Osteoblast (primary cell): ENCODE measurements around the gene HCFC1R1. TPM values are rescaled to one million over a fixed set of nuclear protein-coding genes. Genes with fewer than 3 reads are reported as not detected.
A peak's percentile ranks its signal among the peaks of the same experiment; 100 is the strongest.
"Not testable (repeated sequence)": the region's sequence is repeated elsewhere in the genome, so short reads cannot be mapped to it uniquely, and the experiment has no call there.

Source experiments
- DNase-seq: peaks from one replicate; pipeline ENCODE4 v3.0.0; 2011; ENCODE audit warnings: low spot score, mixed read lengths; ENCODE audit not compliant: insufficient read length; ENCODE audit errors: missing footprints
- H2AFZ ChIP-seq: 2 replicates; pipeline ENCODE4 v1.6.0; 2011; ENCODE audit warnings: mild to moderate bottlenecking, low read length
- H3K27ac ChIP-seq: 2 replicates; pipeline ENCODE4 v1.5.1; 2011; ENCODE audit warnings: mild to moderate bottlenecking, low read depth, low read length, moderate library complexity
- H3K27me3 ChIP-seq: 2 replicates; pipeline ENCODE4 v1.6.0; 2012; ENCODE audit warnings: mild to moderate bottlenecking, control low read depth, inconsistent platforms, low read length, moderate library complexity; ENCODE audit not compliant: insufficient read depth
- H3K36me3 ChIP-seq: 2 replicates; pipeline ENCODE4 v1.5.1; 2011; ENCODE audit warnings: mild to moderate bottlenecking, low read length, control low read depth, moderate library complexity; ENCODE audit not compliant: insufficient read depth
- H3K4me1 ChIP-seq: 2 replicates; pipeline ENCODE4 v1.5.1; 2011; ENCODE audit warnings: mild to moderate bottlenecking, low read length, control low read depth, moderate library complexity; ENCODE audit not compliant: insufficient read depth
- H3K4me2 ChIP-seq: 2 replicates; pipeline ENCODE4 v1.6.0; 2011; ENCODE audit warnings: mild to moderate bottlenecking, low read length; ENCODE audit not compliant: insufficient read depth
- H3K4me3 ChIP-seq: fragments of 200-600 bp; sonication (generic); 3 replicates; pipeline ENCODE4 v1.5.1; 2012; ENCODE audit warnings: mild to moderate bottlenecking, low read length, inconsistent platforms; ENCODE audit not compliant: insufficient read depth
- H3K79me2 ChIP-seq: 2 replicates; pipeline ENCODE4 v1.6.0; 2012; ENCODE audit warnings: mild to moderate bottlenecking, low read length, control low read depth, inconsistent platforms; ENCODE audit not compliant: insufficient read depth
- H3K9me3 ChIP-seq: 2 replicates; pipeline ENCODE4 v1.5.1; 2011; ENCODE audit warnings: low read depth, low read length, control low read depth
- H4K20me1 ChIP-seq: 2 replicates; pipeline ENCODE4 v1.6.0; 2012; ENCODE audit warnings: mild to moderate bottlenecking, low read length, control low read depth; ENCODE audit not compliant: insufficient read depth
- CTCF ChIP-seq: IDR thresholded peaks from 2 replicates; pipeline ENCODE4 v1.5.1; 2011; ENCODE audit warnings: mild to moderate bottlenecking, low read depth, low read length, moderate library complexity; ENCODE audit errors: extremely low read depth
- total RNA-seq: library from RNA; depleted of rRNA; stranded (reverse); fragments of >200 nt; gene quantifications from 2 replicates; pipeline ENCODE4 v1.2.3, GENCODE V29; 2012

The HCFC1R1 gene
- total RNA-seq, 1 donor, result 20.3 TPM

DNA sequence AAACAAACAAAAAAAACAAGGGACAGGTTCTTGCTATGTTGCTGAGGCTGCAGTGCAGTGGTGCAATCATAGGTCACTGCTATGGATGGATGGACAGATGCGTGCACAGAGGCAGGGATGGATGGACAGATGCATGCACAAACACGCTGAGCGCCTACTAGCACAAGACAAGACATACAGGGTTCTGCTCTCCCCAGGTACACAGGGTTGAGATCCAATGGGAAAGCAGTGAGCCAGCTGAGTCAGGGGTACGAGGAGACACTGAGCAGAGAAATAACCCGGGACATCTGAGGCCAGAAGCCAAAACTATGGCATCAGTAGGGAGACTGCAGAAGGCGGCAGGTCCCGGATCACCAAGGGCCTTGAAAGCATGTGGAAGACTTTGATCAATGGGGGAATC lies 47.9 kb upstream of the HCFC1R1 start:
- Histone ChIP-seq H3K4me3 (no peak overlapping the region), H3K9me3 (no peaks in the 10 kb centered on the region), H3K79me2 (no peaks in the 10 kb centered on the region), H3K27me3 (peaks cover 13% of the 10 kb centered on the region), H2AFZ (no peak overlapping the region), H3K27ac (no peak overlapping the region), H3K36me3 (no peaks in the 10 kb centered on the region), H4K20me1 (no peaks in the 10 kb centered on the region), H3K4me1 (no peaks in the 10 kb centered on the region), H3K4me2 (no peak overlapping the region)
- no peak for DNase-seq
- TF ChIP-seq CTCF, result no peak

GRCh38 chr16:3070608-3071111 lies 46.9 kb upstream of the HCFC1R1 start:
- Histone ChIP-seq H3K9me3 (no peaks in the 10 kb centered on the region), H4K20me1 (no peaks in the 10 kb centered on the region), H2AFZ (no peak overlapping the region), H3K27ac (no peak overlapping the region), H3K4me1 (no peaks in the 10 kb centered on the region), H3K36me3 (no peaks in the 10 kb centered on the region), H3K4me3 (no peak overlapping the region), H3K79me2 (no peaks in the 10 kb centered on the region), H3K4me2 (no peak overlapping the region), H3K27me3 (peaks cover 8% of the 10 kb centered on the region)
- no peak for DNase-seq
- no peak for TF ChIP-seq CTCF

GRCh38 chr16:3069146-3069545 lies 45.4 kb upstream of the HCFC1R1 start:
- H3K4me1 ChIP-seq, H3K36me3 ChIP-seq, DNase-seq: not testable (repeated sequence)

GRCh38 chr16:3068487-3068886 lies 44.7 kb upstream of the HCFC1R1 start:
- no peak overlapping the region for H3K4me3 ChIP-seq
- H3K9me3 ChIP-seq, result no peaks in the 10 kb centered on the region
- H3K27me3 ChIP-seq, result peaks cover 2% of the 10 kb centered on the region
- H4K20me1 ChIP-seq, result no peaks in the 10 kb centered on the region
- H2AFZ ChIP-seq, result no peak overlapping the region
- H3K4me1 ChIP-seq, result peaks cover 3% of the 10 kb centered on the region
- H3K36me3 ChIP-seq, result no peaks in the 10 kb centered on the region
- no peaks in the 10 kb centered on the region for H3K79me2 ChIP-seq
- H3K27ac ChIP-seq, result no peak overlapping the region
- H3K4me2 ChIP-seq, result no peak overlapping the region
- TF ChIP-seq CTCF, result no peak
- DNase-seq, result no peak

More at GRCh38 chr16:3069146-3069545, 45.4 kb upstream of the HCFC1R1 start:
- H3K4me3 ChIP-seq, H3K79me2 ChIP-seq, H4K20me1 ChIP-seq, H3K27ac ChIP-seq, H3K4me2 ChIP-seq, H2AFZ ChIP-seq, H3K9me3 ChIP-seq, H3K27me3 ChIP-seq: not testable (repeated sequence)

GRCh38 chr16:3066440-3066748 lies 42.7 kb upstream of the HCFC1R1 start:
- no peak overlapping the region for H3K4me3 ChIP-seq
- peak; percentile 75 for DNase-seq

More at GRCh38 chr16:3066440-3066748, 42.7 kb upstream of the HCFC1R1 start:
- TF ChIP-seq CTCF, result no peak
- no peaks in the 10 kb centered on the region for H3K79me2 ChIP-seq
- no peak overlapping the region for H2AFZ ChIP-seq
- no peaks in the 10 kb centered on the region for H4K20me1 ChIP-seq
- peaks cover 3% of the 10 kb centered on the region for H3K4me1 ChIP-seq
- no peaks in the 10 kb centered on the region for H3K9me3 ChIP-seq
- no peaks in the 10 kb centered on the region for H3K36me3 ChIP-seq
- no peak overlapping the region for H3K27ac ChIP-seq
- H3K27me3 ChIP-seq, result peaks cover 2% of the 10 kb centered on the region
- H3K4me2 ChIP-seq, result no peak overlapping the region
